HL-60 (cell line): Measurements from ENCODE around the gene NKX2-3.

Experiments used
- CTCF ChIP-seq: IDR thresholded peaks from one replicate; pipeline ENCODE4 v1.5.1; 2011; ENCODE audit warnings: low read length, control low read depth, inconsistent platforms; ENCODE audit not compliant: insufficient read depth
- GABPA ChIP-seq: IDR thresholded peaks from 2 replicates; pipeline ENCODE4 v1.6.1; 2012; ENCODE audit warnings: low read depth
- POLR2AphosphoS5 ChIP-seq: IDR thresholded peaks from 2 replicates; pipeline ENCODE4 v1.6.1; 2012; ENCODE audit warnings: low read depth
- REST ChIP-seq: IDR thresholded peaks from 2 replicates; pipeline ENCODE4 v1.6.1; 2012; ENCODE audit warnings: low read depth; ENCODE audit not compliant: insufficient replicate concordance

GRCh38 chr10:99529591-99530107 is 3.1 kb upstream of the NKX2-3 start:
- TF ChIP-seq CTCF (no peak), REST (no peak), GABPA (no peak), POLR2AphosphoS5 (no peak)
